ENCODE measurements around the gene ECHDC3.

GRCh38 chr10:11728353-11728752 is 13.8 kb upstream of the ECHDC3 start:
- TF ChIP-seq TCF12 (IDR thresholded peaks at IDR 0.05; ENCODE audit: low read depth, low read length), result no peak
- TF ChIP-seq SP4 (IDR thresholded peaks at IDR 0.05; ENCODE audit: low read length), result no peak
- TF ChIP-seq JUND (IDR thresholded peaks at IDR 0.05; ENCODE audit: low read length), result no peak
- TF ChIP-seq NRF1 (IDR thresholded peaks at IDR 0.05; ENCODE audit: low read depth, low read length), result no peak
- TF ChIP-seq TAF1 (IDR thresholded peaks at IDR 0.05; ENCODE audit: low read depth, low read length), result no peak
- TF ChIP-seq POLR2AphosphoS5 (IDR thresholded peaks at IDR 0.05; ENCODE audit: low read depth, low read length), result no peak
- TF ChIP-seq RXRA (IDR thresholded peaks at IDR 0.05; ENCODE audit: insufficient read depth, low read depth, low read length), result no peak
- no peak for TF ChIP-seq POLR2A (IDR thresholded peaks at IDR 0.05; ENCODE audit: control extremely low read depth in 1 of 2, low read depth in 2 of 2, low read length in 2 of 2)

Measured in H1 (cell line).